ENCODE measurements around the gene PAX8. TPM values are rescaled to one million over a fixed set of nuclear protein-coding genes. Genes with fewer than 3 reads are reported as not detected.
A peak's percentile ranks its signal among the peaks of the same experiment; 100 is the strongest.

The PAX8 gene
- total RNA-seq, 1 donor from 2014 or later, result 1.6 TPM

DNA sequence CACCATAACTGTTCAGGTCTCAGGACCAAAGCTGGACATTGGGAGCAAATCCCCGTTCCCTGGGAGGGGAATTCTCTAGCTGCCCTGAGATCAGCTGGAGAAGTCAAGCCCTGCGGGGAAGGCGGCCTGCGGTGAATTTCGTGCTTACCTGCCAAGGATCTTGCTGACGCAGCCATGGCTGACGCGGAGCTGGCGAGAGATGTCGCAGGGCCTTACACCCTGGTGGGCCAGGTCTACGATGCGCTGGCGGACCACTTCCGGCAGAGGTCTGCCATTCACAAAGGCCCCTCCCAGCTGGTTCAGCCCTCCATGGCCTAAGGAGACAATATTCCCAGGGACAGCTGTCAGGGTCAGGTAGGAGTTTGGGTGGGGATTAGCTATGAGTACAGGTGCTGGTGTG lies 32.1 kb downstream of the PAX8 start:
- no peaks in the 10 kb centered on the region for H3K9me3 ChIP-seq
- H3K27ac ChIP-seq, result no peak overlapping the region
- no peaks in the 10 kb centered on the region for H3K27me3 ChIP-seq
- no peak for ATAC-seq
- intact Hi-C loops (cut with DNase I), result loop anchor here (5.0 kb wide), 1 partner anchor 126 kb away; no protein-coding TSS in a partner anchor
- DNase-seq, result no peak
- H3K4me1 ChIP-seq, result no peaks in the 10 kb centered on the region
- no peak overlapping the region for H3K4me3 ChIP-seq
- TF ChIP-seq, protein P1, sequence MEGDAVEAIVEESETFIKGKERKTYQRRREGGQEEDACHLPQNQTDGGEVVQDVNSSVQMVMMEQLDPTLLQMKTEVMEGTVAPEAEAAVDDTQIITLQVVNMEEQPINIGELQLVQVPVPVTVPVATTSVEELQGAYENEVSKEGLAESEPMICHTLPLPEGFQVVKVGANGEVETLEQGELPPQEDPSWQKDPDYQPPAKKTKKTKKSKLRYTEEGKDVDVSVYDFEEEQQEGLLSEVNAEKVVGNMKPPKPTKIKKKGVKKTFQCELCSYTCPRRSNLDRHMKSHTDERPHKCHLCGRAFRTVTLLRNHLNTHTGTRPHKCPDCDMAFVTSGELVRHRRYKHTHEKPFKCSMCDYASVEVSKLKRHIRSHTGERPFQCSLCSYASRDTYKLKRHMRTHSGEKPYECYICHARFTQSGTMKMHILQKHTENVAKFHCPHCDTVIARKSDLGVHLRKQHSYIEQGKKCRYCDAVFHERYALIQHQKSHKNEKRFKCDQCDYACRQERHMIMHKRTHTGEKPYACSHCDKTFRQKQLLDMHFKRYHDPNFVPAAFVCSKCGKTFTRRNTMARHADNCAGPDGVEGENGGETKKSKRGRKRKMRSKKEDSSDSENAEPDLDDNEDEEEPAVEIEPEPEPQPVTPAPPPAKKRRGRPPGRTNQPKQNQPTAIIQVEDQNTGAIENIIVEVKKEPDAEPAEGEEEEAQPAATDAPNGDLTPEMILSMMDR (IDR thresholded peaks at IDR 0.05), result no peak
- no peaks in the 10 kb centered on the region for H3K36me3 ChIP-seq

DNA sequence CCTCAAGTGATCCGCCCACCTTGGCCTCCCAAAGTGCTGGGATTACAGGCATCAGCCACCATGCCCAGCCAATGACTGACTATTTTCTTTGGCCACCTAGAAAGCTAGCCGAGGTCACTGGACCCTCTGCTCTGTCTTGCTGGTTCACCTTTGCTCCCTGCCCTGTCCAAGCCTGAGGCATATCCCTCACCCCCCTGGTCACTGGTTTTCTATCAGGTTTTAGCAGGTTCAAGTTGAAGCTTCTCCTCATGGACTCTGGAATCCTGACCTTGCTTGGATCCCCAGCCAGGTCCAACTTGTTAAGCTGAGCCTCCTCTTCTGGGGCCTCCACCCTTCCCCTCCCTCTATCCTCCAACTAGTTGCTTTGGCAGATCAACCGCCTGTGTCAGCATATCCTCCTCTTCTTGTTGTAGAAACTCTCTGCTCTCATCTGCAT lies 33.4 kb downstream of the PAX8 start:
- Histone ChIP-seq H3K27ac (no peak overlapping the region), H3K27me3 (no peaks in the 10 kb centered on the region), H3K4me3 (no peak overlapping the region), H3K4me1 (peaks cover 9% of the 10 kb centered on the region), H3K36me3 (no peaks in the 10 kb centered on the region), H3K9me3 (no peaks in the 10 kb centered on the region)
- DNase-seq (no peak), ATAC-seq (no peak)
- intact Hi-C loops (cut with DNase I), result loop anchor here (5.0 kb wide), 1 partner anchor 127 kb away; no protein-coding TSS in a partner anchor
- TF ChIP-seq, protein P1 (IDR thresholded peaks at IDR 0.05), result no peak

DNA sequence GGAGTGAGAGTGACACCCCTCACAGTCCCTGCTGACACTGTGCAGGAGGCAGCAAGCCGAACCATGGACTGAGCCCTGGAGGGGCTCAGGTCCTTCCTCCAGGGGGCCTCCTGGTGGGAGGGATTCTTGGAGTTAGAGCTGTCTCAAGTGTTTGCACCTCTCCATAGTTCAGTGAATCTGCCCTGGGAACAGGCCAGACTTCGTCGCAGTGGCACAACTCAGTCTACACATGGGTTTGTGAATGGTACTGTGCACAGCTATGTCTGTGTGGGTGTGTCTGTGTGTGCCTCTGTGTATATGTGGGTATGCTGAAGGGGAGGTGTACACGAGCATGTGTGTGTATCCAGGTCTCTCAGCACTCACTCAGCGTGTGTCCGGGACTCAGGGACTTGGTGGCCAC lies 36.4 kb downstream of the PAX8 start:
- DNase-seq (no peak), ATAC-seq (no peak)
- peaks cover 19% of the 10 kb centered on the region for H3K4me1 ChIP-seq
- no peak overlapping the region for H3K4me3 ChIP-seq
- no peaks in the 10 kb centered on the region for H3K9me3 ChIP-seq
- H3K27me3 ChIP-seq, result no peaks in the 10 kb centered on the region
- TF ChIP-seq, protein P1 (IDR thresholded peaks at IDR 0.05), result no peak
- intact Hi-C loops (cut with DNase I), result loop anchor here (5.0 kb wide), 1 partner anchor 40 kb away; no protein-coding TSS in a partner anchor
- H3K36me3 ChIP-seq, result no peaks in the 10 kb centered on the region
- no peak overlapping the region for H3K27ac ChIP-seq

DNA sequence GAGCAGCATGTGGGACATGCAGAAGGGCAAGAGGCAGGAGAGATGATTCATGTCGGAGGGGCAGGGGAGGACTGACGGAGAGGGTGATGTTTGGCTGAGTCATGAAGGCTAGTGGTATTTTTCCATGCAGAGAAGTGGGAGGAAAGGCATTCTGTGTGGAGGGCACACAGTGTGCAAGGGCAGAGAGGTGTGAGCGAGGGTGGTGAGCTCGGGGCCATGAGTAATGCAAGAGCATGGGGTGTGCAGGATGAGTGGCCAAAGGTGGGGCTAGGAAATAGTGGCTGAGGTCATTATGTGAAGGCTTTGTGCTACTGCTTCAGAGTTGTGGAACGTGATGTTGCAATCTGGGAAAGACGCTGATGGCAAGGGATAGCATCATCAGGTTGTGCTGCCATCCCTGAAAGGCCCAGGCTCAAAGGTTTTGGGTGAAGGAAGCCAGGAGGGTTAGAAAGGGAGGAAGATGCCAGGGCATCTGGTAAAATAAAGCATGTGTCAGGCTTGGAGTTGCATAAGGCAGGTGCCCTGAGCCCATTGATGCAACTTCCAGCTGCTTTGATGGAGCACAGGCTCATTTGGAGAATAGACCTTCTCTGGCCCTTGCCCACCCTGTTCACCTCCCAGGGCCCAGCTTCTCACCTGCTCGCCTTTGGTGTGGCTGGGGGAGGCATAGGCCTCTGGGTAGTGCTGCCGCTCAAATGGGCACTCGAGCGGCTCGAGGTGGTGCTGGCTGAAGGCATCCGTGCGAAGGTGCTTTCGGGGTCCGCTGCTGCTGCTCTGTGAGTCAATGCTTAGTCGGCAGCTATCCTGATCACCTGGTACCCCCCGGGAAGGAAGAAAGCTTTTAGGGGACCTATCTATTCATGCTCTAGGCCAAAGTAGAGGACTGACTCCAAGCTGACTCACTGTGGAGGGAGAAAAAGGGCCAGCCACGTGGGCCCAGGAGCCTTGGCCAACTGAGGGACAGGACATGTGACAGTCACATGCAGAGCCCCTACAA lies 37.5 kb downstream of the PAX8 start:
- H3K9me3 ChIP-seq, result no peaks in the 10 kb centered on the region
- TF ChIP-seq, protein P1 (IDR thresholded peaks at IDR 0.05), result no peak
- ATAC-seq (peak; percentile 84), DNase-seq (peak; percentile 76)
- H3K4me1 ChIP-seq, result peaks cover 19% of the 10 kb centered on the region
- intact Hi-C loops (cut with DNase I), result loop anchor here (5.0 kb wide), 1 partner anchor 39 kb away; no protein-coding TSS in a partner anchor
- H3K27me3 ChIP-seq, result no peaks in the 10 kb centered on the region
- H3K36me3 ChIP-seq, result no peaks in the 10 kb centered on the region
- H3K27ac ChIP-seq, result no peak overlapping the region
- no peak overlapping the region for H3K4me3 ChIP-seq

DNA sequence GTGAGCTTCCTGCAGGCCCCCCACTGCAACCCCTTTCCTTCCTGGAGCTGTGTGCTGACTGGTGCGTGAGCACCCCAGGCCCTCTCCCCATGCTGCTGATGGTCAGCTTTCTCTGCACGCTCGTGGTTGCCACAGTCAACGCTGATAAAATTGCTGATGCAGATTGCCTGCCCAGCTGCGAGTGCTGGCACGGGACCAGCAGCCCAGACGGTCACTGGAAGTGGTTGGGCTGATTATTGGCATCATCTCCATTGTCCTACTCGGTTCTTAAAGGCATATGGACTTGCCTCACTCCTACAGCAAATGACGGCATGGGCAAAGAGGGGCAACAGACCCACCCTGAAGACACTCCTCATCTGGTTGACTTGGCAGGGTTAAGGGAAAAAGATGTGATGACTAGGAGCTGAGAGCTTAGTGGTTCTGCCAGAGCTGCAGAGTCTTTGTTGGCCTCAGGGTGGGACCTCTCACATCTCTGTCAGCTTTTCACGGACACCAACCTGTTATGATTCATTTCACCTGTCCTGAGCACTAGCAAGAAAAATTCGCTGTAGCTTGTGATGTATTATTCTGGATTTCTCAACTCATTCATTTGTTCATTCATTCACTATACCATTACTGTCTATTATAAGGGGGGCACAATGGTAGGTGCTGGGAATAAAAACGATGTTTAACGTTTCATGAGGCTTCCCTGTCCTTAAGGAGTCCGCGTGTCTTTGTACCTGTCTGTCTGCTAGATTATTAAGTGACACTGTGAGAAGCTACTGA lies 38.4 kb downstream of the PAX8 start:
- ATAC-seq (peak; percentile 15), DNase-seq (peak; percentile 86)
- peaks cover 19% of the 10 kb centered on the region for H3K4me1 ChIP-seq
- no peak overlapping the region for H3K27ac ChIP-seq
- TF ChIP-seq, protein P1 (IDR thresholded peaks at IDR 0.05), result no peak
- no peaks in the 10 kb centered on the region for H3K36me3 ChIP-seq
- intact Hi-C loops (cut with DNase I), result loop anchor here (5.0 kb wide), 1 partner anchor 38 kb away; no protein-coding TSS in a partner anchor
- no peak overlapping the region for H3K4me3 ChIP-seq
- no peaks in the 10 kb centered on the region for H3K27me3 ChIP-seq
- no peaks in the 10 kb centered on the region for H3K9me3 ChIP-seq

All from upper lobe of right lung (tissue), 1 donor.